ENCODE results near the gene EIF3I.

- TF ChIP-seq CTCF (IDR thresholded peaks at IDR 0.05) (no peak), ZFX (IDR thresholded peaks at IDR 0.05; ENCODE audit: borderline replicate concordance) (no peak)
Measured at GRCh38 chr1:32239790-32240139, 17.6 kb downstream of the EIF3I start.

Measured in 22Rv1 (cell line).